Measurements from ENCODE around the gene CAMK1D.

CAMK1D gene

DNA sequence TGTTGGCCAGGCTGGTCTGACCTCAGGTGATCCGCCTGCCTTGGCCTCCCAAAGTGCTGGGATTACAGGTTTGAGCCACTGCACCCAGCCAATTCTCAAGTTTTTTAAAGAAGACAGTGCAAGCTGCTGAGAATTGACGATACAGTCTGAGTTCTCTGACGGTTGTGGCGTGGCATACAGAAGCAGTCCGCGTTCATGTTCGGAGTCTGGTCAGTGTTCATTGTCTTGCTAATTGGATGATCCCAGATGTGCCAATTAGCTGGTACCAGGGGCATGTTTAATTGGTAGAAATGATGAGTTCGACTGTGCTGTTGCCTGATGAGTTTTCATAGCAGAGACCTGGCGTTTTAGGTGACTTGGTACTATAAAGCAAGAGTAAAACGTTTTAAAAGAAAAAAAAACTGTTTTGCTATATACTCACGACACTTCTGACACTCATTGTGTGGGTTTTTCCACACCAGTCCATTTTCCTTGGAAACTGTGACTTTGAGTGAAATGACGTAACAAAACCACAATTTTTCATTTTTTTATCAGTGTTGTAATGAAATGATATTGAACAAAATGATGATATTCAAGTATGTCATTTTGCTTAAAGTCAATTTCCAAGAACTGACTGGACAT lies 32.3 kb downstream of the CAMK1D start:
- H3K36me3 ChIP-seq (ENCODE audit: control insufficient read depth, insufficient read depth, low read length): no peaks in the 10 kb centered on the region
- no peak overlapping the region for H3K4me3 ChIP-seq (ENCODE audit: low read length)
- no peak overlapping the region for H3K9ac ChIP-seq (ENCODE audit: low read length)
- H3K27me3 ChIP-seq (ENCODE audit: control insufficient read depth, insufficient read depth, low read length): no peaks in the 10 kb centered on the region
- H3K4me1 ChIP-seq (ENCODE audit: control insufficient read depth, insufficient read depth, low read length): no peaks in the 10 kb centered on the region
- no peaks in the 10 kb centered on the region for H3K9me3 ChIP-seq (ENCODE audit: control insufficient read depth, low read length)

GRCh38 chr10:12382157-12382548 lies 32.8 kb downstream of the CAMK1D start:
- no peaks in the 10 kb centered on the region for H3K27me3 ChIP-seq (ENCODE audit: control insufficient read depth, insufficient read depth, low read length)
- H3K36me3 ChIP-seq (ENCODE audit: control insufficient read depth, insufficient read depth, low read length): no peaks in the 10 kb centered on the region
- no peaks in the 10 kb centered on the region for H3K4me1 ChIP-seq (ENCODE audit: control insufficient read depth, insufficient read depth, low read length)
- H3K9me3 ChIP-seq (ENCODE audit: control insufficient read depth, low read length): no peaks in the 10 kb centered on the region
- H3K4me3 ChIP-seq (ENCODE audit: low read length): no peak overlapping the region
- H3K9ac ChIP-seq (ENCODE audit: low read length): no peak overlapping the region

DNA sequence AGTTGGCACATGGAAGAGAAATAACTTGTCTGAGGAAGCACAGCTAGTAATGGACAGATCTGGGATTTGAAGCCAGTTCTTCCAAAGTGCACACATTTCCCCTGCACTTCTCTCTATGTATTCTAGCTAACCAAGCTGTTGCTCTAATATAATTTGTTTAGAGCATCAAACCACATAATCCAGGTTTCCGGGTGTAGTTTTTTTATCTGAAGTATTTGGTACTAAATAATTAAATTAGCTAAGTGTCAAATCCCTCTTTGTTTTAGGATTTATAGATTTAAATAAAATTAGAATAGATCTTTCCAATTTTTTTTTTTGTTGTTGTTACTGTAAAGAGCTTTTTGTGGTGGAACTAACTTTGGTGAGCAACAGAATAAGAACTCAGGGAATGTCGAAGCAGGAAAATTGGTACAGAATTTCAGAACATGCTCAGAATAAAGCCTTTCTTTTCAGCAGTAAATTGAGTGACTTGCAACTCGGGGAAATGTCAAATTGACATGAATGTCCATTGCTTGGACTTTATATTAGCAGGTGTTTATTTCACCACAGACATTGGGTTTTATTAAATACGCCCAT lies 33.7 kb downstream of the CAMK1D start:
- Histone ChIP-seq H3K27me3 (ENCODE audit: control insufficient read depth, insufficient read depth, low read length) (no peaks in the 10 kb centered on the region), H3K4me3 (ENCODE audit: low read length) (no peak overlapping the region), H3K9ac (ENCODE audit: low read length) (no peak overlapping the region), H3K9me3 (ENCODE audit: control insufficient read depth, low read length) (no peaks in the 10 kb centered on the region), H3K4me1 (ENCODE audit: control insufficient read depth, insufficient read depth, low read length) (no peaks in the 10 kb centered on the region), H3K36me3 (ENCODE audit: control insufficient read depth, insufficient read depth, low read length) (no peaks in the 10 kb centered on the region)

GRCh38 chr10:12384906-12385305 lies 35.6 kb downstream of the CAMK1D start:
- Histone ChIP-seq H3K9me3 (ENCODE audit: control insufficient read depth, low read length) (no peaks in the 10 kb centered on the region), H3K4me1 (ENCODE audit: control insufficient read depth, insufficient read depth, low read length) (peaks cover 4% of the 10 kb centered on the region), H3K36me3 (ENCODE audit: control insufficient read depth, insufficient read depth, low read length) (no peaks in the 10 kb centered on the region), H3K27me3 (ENCODE audit: control insufficient read depth, insufficient read depth, low read length) (no peaks in the 10 kb centered on the region), H3K9ac (ENCODE audit: low read length) (no peak overlapping the region), H3K4me3 (ENCODE audit: low read length) (no peak overlapping the region)

- H3K27me3 ChIP-seq (ENCODE audit: control insufficient read depth, insufficient read depth, low read length): no peaks in the 10 kb centered on the region
- no peaks in the 10 kb centered on the region for H3K9me3 ChIP-seq (ENCODE audit: control insufficient read depth, low read length)
- no peak overlapping the region for H3K9ac ChIP-seq (ENCODE audit: low read length)
- H3K36me3 ChIP-seq (ENCODE audit: control insufficient read depth, insufficient read depth, low read length): no peaks in the 10 kb centered on the region
- H3K4me1 ChIP-seq (ENCODE audit: control insufficient read depth, insufficient read depth, low read length): peaks cover 4% of the 10 kb centered on the region
- H3K4me3 ChIP-seq (ENCODE audit: low read length): no peak overlapping the region
These were observed 38.3 kb downstream of the CAMK1D start for GRCh38 chr10:12387561-12388210.

- no peaks in the 10 kb centered on the region for H3K27me3 ChIP-seq (ENCODE audit: control insufficient read depth, insufficient read depth, low read length)
- H3K36me3 ChIP-seq (ENCODE audit: control insufficient read depth, insufficient read depth, low read length): no peaks in the 10 kb centered on the region
- no peak overlapping the region for H3K9ac ChIP-seq (ENCODE audit: low read length)
- no peaks in the 10 kb centered on the region for H3K9me3 ChIP-seq (ENCODE audit: control insufficient read depth, low read length)
- peaks cover 4% of the 10 kb centered on the region for H3K4me1 ChIP-seq (ENCODE audit: control insufficient read depth, insufficient read depth, low read length)
- H3K4me3 ChIP-seq (ENCODE audit: low read length): no peak overlapping the region
These were observed 39.3 kb downstream of the CAMK1D start for GRCh38 chr10:12388671-12389070.

- Histone ChIP-seq H3K27me3 (ENCODE audit: control insufficient read depth, insufficient read depth, low read length) (no peaks in the 10 kb centered on the region), H3K9me3 (ENCODE audit: control insufficient read depth, low read length) (no peaks in the 10 kb centered on the region), H3K9ac (ENCODE audit: low read length) (no peak overlapping the region), H3K36me3 (ENCODE audit: control insufficient read depth, insufficient read depth, low read length) (no peaks in the 10 kb centered on the region), H3K4me3 (ENCODE audit: low read length) (no peak overlapping the region), H3K4me1 (ENCODE audit: control insufficient read depth, insufficient read depth, low read length) (peaks cover 4% of the 10 kb centered on the region)
These were observed 39.9 kb downstream of the CAMK1D start for GRCh38 chr10:12389154-12389734.

DNA sequence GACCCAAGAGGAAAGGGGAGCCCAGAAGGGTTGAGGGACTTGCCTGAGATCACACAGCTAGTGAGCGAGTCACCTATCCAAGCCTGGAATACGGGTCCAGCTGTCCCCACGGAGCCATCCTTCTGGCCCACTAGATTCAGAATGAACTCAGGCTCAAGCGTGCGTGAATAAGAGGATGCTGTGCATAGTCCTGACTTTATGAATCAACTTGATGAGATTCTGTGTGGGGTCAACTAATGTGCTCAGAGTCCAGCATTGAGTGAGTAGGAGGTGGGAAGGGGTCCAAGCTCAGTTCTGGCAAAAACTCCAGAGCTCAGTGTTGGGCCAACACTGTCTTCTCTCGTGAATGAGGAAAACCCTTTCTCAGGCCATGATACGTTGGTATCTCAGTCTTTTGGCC lies 41.4 kb downstream of the CAMK1D start:
- H3K36me3 ChIP-seq (ENCODE audit: control insufficient read depth, insufficient read depth, low read length): no peaks in the 10 kb centered on the region
- no peaks in the 10 kb centered on the region for H3K27me3 ChIP-seq (ENCODE audit: control insufficient read depth, insufficient read depth, low read length)
- H3K4me1 ChIP-seq (ENCODE audit: control insufficient read depth, insufficient read depth, low read length): peaks cover 4% of the 10 kb centered on the region
- no peaks in the 10 kb centered on the region for H3K9me3 ChIP-seq (ENCODE audit: control insufficient read depth, low read length)
- H3K9ac ChIP-seq (ENCODE audit: low read length): no peak overlapping the region
- H3K4me3 ChIP-seq (ENCODE audit: low read length): no peak overlapping the region

- no peak overlapping the region for H3K9ac ChIP-seq (ENCODE audit: low read length)
- no peak overlapping the region for H3K4me3 ChIP-seq (ENCODE audit: low read length)
- peaks cover 4% of the 10 kb centered on the region for H3K4me1 ChIP-seq (ENCODE audit: control insufficient read depth, insufficient read depth, low read length)
- no peaks in the 10 kb centered on the region for H3K9me3 ChIP-seq (ENCODE audit: control insufficient read depth, low read length)
- no peaks in the 10 kb centered on the region for H3K36me3 ChIP-seq (ENCODE audit: control insufficient read depth, insufficient read depth, low read length)
- peaks cover 2% of the 10 kb centered on the region for H3K27me3 ChIP-seq (ENCODE audit: control insufficient read depth, insufficient read depth, low read length)
These were observed 41.9 kb downstream of the CAMK1D start for GRCh38 chr10:12391206-12391605.

DNA sequence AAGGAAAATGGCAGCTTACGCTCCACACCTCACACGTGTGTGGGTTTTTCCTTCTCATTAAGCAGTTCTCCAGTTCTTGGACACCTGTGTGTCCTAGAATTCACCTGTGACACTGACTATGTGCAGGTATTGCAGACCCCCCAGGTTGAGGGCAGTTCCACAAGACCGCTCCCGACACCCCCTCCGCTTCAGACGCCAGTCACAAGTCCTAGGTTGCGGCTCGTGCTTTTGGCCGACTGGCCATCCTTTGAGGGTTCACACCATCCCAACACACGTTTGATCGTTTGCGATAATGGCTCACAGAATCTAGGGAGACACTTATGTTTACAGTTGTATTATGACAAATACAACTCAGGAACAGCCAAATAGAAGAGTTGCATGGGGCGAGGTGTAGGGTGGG lies 44.5 kb downstream of the CAMK1D start:
- Histone ChIP-seq H3K27me3 (ENCODE audit: control insufficient read depth, insufficient read depth, low read length) (peaks cover 5% of the 10 kb centered on the region), H3K9ac (ENCODE audit: low read length) (no peak overlapping the region), H3K4me1 (ENCODE audit: control insufficient read depth, insufficient read depth, low read length) (peaks cover 4% of the 10 kb centered on the region), H3K36me3 (ENCODE audit: control insufficient read depth, insufficient read depth, low read length) (no peaks in the 10 kb centered on the region), H3K9me3 (ENCODE audit: control insufficient read depth, low read length) (no peaks in the 10 kb centered on the region), H3K4me3 (ENCODE audit: low read length) (no peak overlapping the region)

GRCh38 chr10:12394241-12395033 lies 45.1 kb downstream of the CAMK1D start:
- Histone ChIP-seq H3K9me3 (ENCODE audit: control insufficient read depth, low read length) (no peaks in the 10 kb centered on the region), H3K4me3 (ENCODE audit: low read length) (no peak overlapping the region), H3K4me1 (ENCODE audit: control insufficient read depth, insufficient read depth, low read length) (no peaks in the 10 kb centered on the region)

GRCh38 chr10:12396093-12396492 lies 46.7 kb downstream of the CAMK1D start:
- Histone ChIP-seq H3K9me3 (ENCODE audit: control insufficient read depth, low read length) (no peaks in the 10 kb centered on the region), H3K4me3 (ENCODE audit: low read length) (no peak overlapping the region), H3K4me1 (ENCODE audit: control insufficient read depth, insufficient read depth, low read length) (no peaks in the 10 kb centered on the region), H3K9ac (ENCODE audit: low read length) (no peak overlapping the region), H3K36me3 (ENCODE audit: control insufficient read depth, insufficient read depth, low read length) (no peaks in the 10 kb centered on the region), H3K27me3 (ENCODE audit: control insufficient read depth, insufficient read depth, low read length) (peaks cover 8% of the 10 kb centered on the region)

More at GRCh38 chr10:12394241-12395033, 45.1 kb downstream of the CAMK1D start:
- no peaks in the 10 kb centered on the region for H3K36me3 ChIP-seq (ENCODE audit: control insufficient read depth, insufficient read depth, low read length)
- no peak overlapping the region for H3K9ac ChIP-seq (ENCODE audit: low read length)
- H3K27me3 ChIP-seq (ENCODE audit: control insufficient read depth, insufficient read depth, low read length): peaks cover 5% of the 10 kb centered on the region
